Motor neuron (in vitro differentiated cells): ENCODE results near the gene NFIB. TPM values are rescaled to one million over a fixed set of nuclear protein-coding genes. Genes with fewer than 3 reads are reported as not detected.

Experiments
- ATAC-seq, 8 experiments: fragments of 200-7000 bp; cut with Tn5 transposase; replicated peaks in 6 of 8; 2 replicates each; pipeline ENCODE4 v1.8.0; 2021; ENCODE audit warnings: mild to moderate bottlenecking in 8 of 8, moderate library complexity in 8 of 8
- H3K27ac ChIP-seq, 2 donors: fragments of 250-450 bp; sonication (Bioruptor Pico); 2 replicates each; pipeline ENCODE4 v1.9.0; 2021; ENCODE audit warnings: antibody characterized with exemption in 2 of 2, mild to moderate bottlenecking in 2 of 2, moderate library complexity in 1 of 2
- H3K4me1 ChIP-seq, 2 donors: fragments of 250-450 bp; sonication (Bioruptor Pico); replicated peaks in 1 of 2; 2 replicates each; pipeline ENCODE4 v1.6.1; 2021; ENCODE audit warnings: antibody characterized with exemption in 2 of 2, mild to moderate bottlenecking in 2 of 2, moderate library complexity in 1 of 2
- H3K4me3 ChIP-seq, 5 donors: fragments of 250-450 bp; sonication (Bioruptor Pico); 2 replicates each; pipeline ENCODE4 v1.9.0; 2021; ENCODE audit warnings: antibody characterized with exemption in 5 of 5, mild to moderate bottlenecking in 5 of 5, moderate library complexity in 4 of 5
- WGBS, 10 experiments: fragments of 450-650 bp; shearing (Covaris generic); methylation state at CpG; one replicate each; pipeline ENCODE4 v1.0.0; 2022; 5-methylcytosine and 5-hydroxymethylcytosine counted together
- in situ Hi-C, 9 experiments: fragments of 400-800 bp; cut with MboI; loops; one replicate each; pipeline ENCODE4 v1.15.0; 2021; ENCODE audit warnings: low sequenced_read_pairs in 9 of 9, low pct_unique_long_range_greater_than_20kb in 2 of 9; ENCODE audit not compliant: unreplicated experiment in 9 of 9
- total RNA-seq, 8 experiments: library from RNA; unstranded; fragments of 300-600 nt; gene quantifications; 2 replicates each; pipeline versions ENCODE4 v1.2.3 to v1.2.4, GENCODE V29; 2022

The NFIB gene
- total RNA-seq, 8 experiments from 2014 or later, result 0.67 to 112 (median 13.0) TPM

- in situ Hi-C loops, result no loop called here
- Histone ChIP-seq H3K4me3 (peak overlapping the region; percentile 45 to 86 (median 60)), H3K27ac (peak overlapping the region; percentile 6 to 75), H3K4me1 (peaks cover 0 to 12% of the 10 kb centered on the region in 2 donors)
- 0% methylated on average over 2 to 3 of the region's 109 CpGs; no CpG with 5 or more reads in 8 of the 10 experiments for whole genome bisulfite sequencing, 10 experiments
- peak; percentile 59 to 79 (median 72) for ATAC-seq
These were observed 1.3 kb upstream of the NFIB start for GRCh38 chr9:14314929-14315874.

GRCh38 chr9:14314424-14314928, 535 bp upstream of the NFIB start:
- H3K4me3 ChIP-seq, result peak overlapping the region; percentile 45 to 86 (median 60)
- H3K27ac ChIP-seq, result peak overlapping the region; percentile 6 to 75
- WGBS, 10 experiments, result 0 to 3% (median 0%) methylated on average over 1 to 7 of the region's 21 CpGs; no CpG with 5 or more reads in 4 of the 10 experiments
- in situ Hi-C loops, result no loop called here
- H3K4me1 ChIP-seq, result peaks cover 0 to 10% of the 10 kb centered on the region in 2 donors
- peak in 7 of 8 experiments; percentile 0 to 51 (median 4) for ATAC-seq

- peak in 5 of 8 experiments; percentile 2 to 7 (median 6) for ATAC-seq
- in situ Hi-C loops, result no loop called here
- 0 to 7% (median 1%) methylated on average over 1 to 21 of the region's 33 CpGs; no CpG with 5 or more reads in 3 of the 10 experiments for WGBS, 10 experiments
- H3K4me1 ChIP-seq, result peaks cover 0 to 9% of the 10 kb centered on the region in 2 donors
- H3K27ac ChIP-seq, result peak overlapping the region in 1 of 2 donors; percentile 75
- peak overlapping the region; percentile 45 to 86 (median 60) for H3K4me3 ChIP-seq
These were observed 482 bp downstream of the NFIB start for GRCh38 chr9:14313378-14313940.

- Histone ChIP-seq H3K4me3 (peak overlapping the region; percentile 45 to 86 (median 60)), H3K4me1 (peaks cover 0 to 13% of the 10 kb centered on the region in 2 donors), H3K27ac (peak overlapping the region in 1 of 2 donors; percentile 75)
- in situ Hi-C loops, result no loop called here
- 0 to 43% (median 5%) methylated on average over 1 to 12 of the region's 56 CpGs; no CpG with 5 or more reads in 2 of the 10 experiments for WGBS, 10 experiments
- peak in 6 of 8 experiments; percentile 1 to 20 (median 16) for ATAC-seq
These were observed 1.1 kb downstream of the NFIB start for GRCh38 chr9:14312719-14313377.

- Histone ChIP-seq H3K27ac (no peak overlapping the region), H3K4me3 (peak overlapping the region; percentile 45 to 86 (median 60)), H3K4me1 (peaks cover 0 to 13% of the 10 kb centered on the region in 2 donors)
- in situ Hi-C loops, result no loop called here
- ATAC-seq, result no peak
- 10 to 57% (median 34%) methylated on average over 3 to 10 of the region's 10 CpGs for WGBS, 10 experiments
These were observed 1.8 kb downstream of the NFIB start for GRCh38 chr9:14311956-14312685.

- H3K27ac ChIP-seq, result no peak overlapping the region
- in situ Hi-C loops, result no loop called here
- no peak for ATAC-seq
- peak overlapping the region in 2 of 5 donors; percentile 63 to 86 for H3K4me3 ChIP-seq
- peaks cover 0 to 13% of the 10 kb centered on the region in 2 donors for H3K4me1 ChIP-seq
- 4 to 100% (median 64%) methylated on average over 1 to 2 of the region's 2 CpGs for WGBS, 10 experiments
These were observed 2.6 kb downstream of the NFIB start for GRCh38 chr9:14311171-14311949.

- ATAC-seq, result no peak
- in situ Hi-C loops, result no loop called here
- Histone ChIP-seq H3K27ac (no peak overlapping the region), H3K4me1 (peaks cover 0 to 13% of the 10 kb centered on the region in 2 donors), H3K4me3 (no peak overlapping the region)
- WGBS, 10 experiments, result 27 to 91% (median 82%) methylated on average over 1 to 2 of the region's 2 CpGs; no CpG with 5 or more reads in 2 of the 10 experiments
These were observed 3.6 kb downstream of the NFIB start for GRCh38 chr9:14310311-14310710.

GRCh38 chr9:14309403-14309802, 4.5 kb downstream of the NFIB start:
- WGBS, 10 experiments, result 33 to 83% (median 60%) methylated on average over 1 to 2 of the region's 2 CpGs; no CpG with 5 or more reads in 1 of the 10 experiments
- H3K27ac ChIP-seq, result no peak overlapping the region
- peaks cover 0 to 13% of the 10 kb centered on the region in 2 donors for H3K4me1 ChIP-seq
- no peak overlapping the region for H3K4me3 ChIP-seq
- no peak for ATAC-seq
- in situ Hi-C loops, result no loop called here

GRCh38 chr9:14308853-14309145, 5.1 kb downstream of the NFIB start:
- ATAC-seq, result no peak
- peaks cover 0 to 13% of the 10 kb centered on the region in 2 donors for H3K4me1 ChIP-seq
- 40 to 100% (median 83%) methylated on average over 1 to 6 of the region's 6 CpGs for WGBS, 10 experiments
- no peak overlapping the region for H3K4me3 ChIP-seq
- in situ Hi-C loops, result no loop called here
- no peak overlapping the region for H3K27ac ChIP-seq

GRCh38 chr9:14307989-14308852, 5.7 kb downstream of the NFIB start:
- Histone ChIP-seq H3K27ac (no peak overlapping the region), H3K4me3 (no peak overlapping the region), H3K4me1 (peaks cover 0 to 13% of the 10 kb centered on the region in 2 donors)
- in situ Hi-C loops, result no loop called here
- 63 to 100% (median 89%) methylated on average over 1 to 9 of the region's 9 CpGs; no CpG with 5 or more reads in 1 of the 10 experiments for WGBS, 10 experiments
- ATAC-seq, result peak in 4 of 8 experiments; percentile 16 to 74 (median 57)
